Spleen (tissue), 7 donors: ENCODE measurements around the gene NSD1.

Source experiments
- POLR2A ChIP-seq, 3 donors: fragments of 450-650 bp; IDR thresholded peaks; one replicate each; pipeline ENCODE4 v1.5.1; 2017; ENCODE audit warnings: antibody characterized with exemption in 3 of 3, mild to moderate bottlenecking in 1 of 3
- TF ChIP-seq, protein P1 (sequence below), 11 experiments: fragments of 200-600 bp in 7 of 11; fragments of 450-650 bp in 4 of 11; sonication (generic) in 4 of 11; IDR thresholded peaks in 8 of 11; conservative IDR thresholded peaks in 3 of 11; 1 replicate in 7 of 11; 2 replicates in 4 of 11; pipeline versions ENCODE4 v1.4.0 to v1.8.0; 2016 to 2021; ENCODE audit warnings: antibody characterized with exemption in 11 of 11, inconsistent platforms in 4 of 11, mild to moderate bottlenecking in 1 of 11
- donor health status: DM: no; HTN: no; CAD: no; lungs with moderate emphysema.
- donor health status: DM: no; HTN: no; CAD: no.
- donor health status: DM: no; HTN: no; CAD: no.

DNA sequence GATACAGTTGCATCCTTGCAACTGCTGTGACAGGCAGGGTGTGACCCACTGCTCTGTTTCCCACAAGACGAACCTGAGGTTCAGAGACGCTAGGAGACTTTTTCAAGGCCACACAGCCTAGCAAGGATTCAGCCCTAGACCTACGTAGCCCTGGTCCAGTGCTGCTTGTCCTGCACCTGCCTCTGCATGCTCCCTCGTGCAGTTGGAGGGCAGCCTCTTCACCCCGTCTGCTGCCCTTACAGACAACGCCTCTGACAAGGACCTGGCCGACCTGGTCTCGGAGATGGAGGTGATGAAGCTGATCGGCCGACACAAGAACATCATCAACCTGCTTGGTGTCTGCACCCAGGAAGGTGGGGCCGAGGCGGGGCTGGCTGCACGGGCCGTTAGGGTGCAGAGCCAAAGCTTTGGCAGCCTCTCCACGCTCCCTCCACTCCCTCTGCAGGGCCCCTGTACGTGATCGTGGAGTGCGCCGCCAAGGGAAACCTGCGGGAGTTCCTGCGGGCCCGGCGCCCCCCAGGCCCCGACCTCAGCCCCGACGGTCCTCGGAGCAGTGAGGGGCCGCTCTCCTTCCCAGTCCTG, 38.4 kb upstream of the NSD1 start:
- TF ChIP-seq, protein P1, sequence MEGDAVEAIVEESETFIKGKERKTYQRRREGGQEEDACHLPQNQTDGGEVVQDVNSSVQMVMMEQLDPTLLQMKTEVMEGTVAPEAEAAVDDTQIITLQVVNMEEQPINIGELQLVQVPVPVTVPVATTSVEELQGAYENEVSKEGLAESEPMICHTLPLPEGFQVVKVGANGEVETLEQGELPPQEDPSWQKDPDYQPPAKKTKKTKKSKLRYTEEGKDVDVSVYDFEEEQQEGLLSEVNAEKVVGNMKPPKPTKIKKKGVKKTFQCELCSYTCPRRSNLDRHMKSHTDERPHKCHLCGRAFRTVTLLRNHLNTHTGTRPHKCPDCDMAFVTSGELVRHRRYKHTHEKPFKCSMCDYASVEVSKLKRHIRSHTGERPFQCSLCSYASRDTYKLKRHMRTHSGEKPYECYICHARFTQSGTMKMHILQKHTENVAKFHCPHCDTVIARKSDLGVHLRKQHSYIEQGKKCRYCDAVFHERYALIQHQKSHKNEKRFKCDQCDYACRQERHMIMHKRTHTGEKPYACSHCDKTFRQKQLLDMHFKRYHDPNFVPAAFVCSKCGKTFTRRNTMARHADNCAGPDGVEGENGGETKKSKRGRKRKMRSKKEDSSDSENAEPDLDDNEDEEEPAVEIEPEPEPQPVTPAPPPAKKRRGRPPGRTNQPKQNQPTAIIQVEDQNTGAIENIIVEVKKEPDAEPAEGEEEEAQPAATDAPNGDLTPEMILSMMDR (IDR thresholded peaks at IDR 0.05 in 8 of 11, conservative IDR thresholded peaks at IDR 0.05 in 3 of 11): no peak
- TF ChIP-seq POLR2A (IDR thresholded peaks at IDR 0.05): no peak
